ENCODE results near the gene SLC9A6.
"Not testable (repeated sequence)": the region's sequence is repeated elsewhere in the genome, so short reads cannot be mapped to it uniquely, and the experiment has no call there.

Gene SLC9A6

GRCh38 chrX:136030303-136031191, 45.3 kb downstream of the SLC9A6 start:
- no peak for DNase-seq

- no peak for DNase-seq
Observed at GRCh38 chrX:136031626-136032025, 46.4 kb downstream of the SLC9A6 start.

GRCh38 chrX:136032370-136032769, 47.1 kb downstream of the SLC9A6 start:
- no peak for DNase-seq

DNA sequence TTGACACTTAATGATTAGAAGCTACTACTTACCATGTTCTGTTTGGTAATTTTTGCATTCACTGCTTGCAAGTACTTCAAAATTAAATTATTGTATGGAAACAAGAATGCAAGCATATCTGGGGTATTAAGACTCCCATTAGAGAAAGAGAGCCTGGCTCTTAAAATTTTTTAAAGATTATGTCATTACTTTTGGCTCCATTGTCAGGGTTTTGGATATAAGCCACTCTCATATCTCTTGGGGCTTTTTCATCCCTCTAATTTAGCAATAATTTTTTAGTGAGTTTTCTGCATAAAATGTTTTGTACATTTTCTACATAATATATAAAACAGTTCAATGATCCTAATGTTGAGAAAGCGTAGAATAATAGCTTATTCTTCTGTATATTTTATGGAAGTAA, 49.4 kb downstream of the SLC9A6 start:
- DNase-seq: peak; percentile 7

DNA sequence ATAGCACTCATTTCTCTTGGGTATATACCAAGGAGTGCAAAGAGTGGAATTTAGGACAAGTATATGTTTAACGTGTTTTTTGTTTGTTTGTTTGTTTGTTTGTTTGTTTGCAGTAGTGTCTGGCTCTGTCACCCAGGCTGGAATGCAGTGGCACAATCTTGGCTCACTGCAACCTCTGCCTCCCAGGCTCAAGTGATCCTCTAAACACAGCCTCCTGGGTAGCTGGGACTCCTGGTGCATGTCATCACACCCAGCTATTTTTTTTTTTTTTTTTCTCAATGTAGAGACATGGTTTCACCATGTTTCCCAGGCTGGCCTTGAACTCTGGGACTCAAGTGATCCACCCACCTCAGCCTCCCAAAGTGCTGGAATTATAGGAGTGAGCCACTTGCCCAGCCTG, 50.4 kb downstream of the SLC9A6 start:
- DNase-seq: no peak

DNA sequence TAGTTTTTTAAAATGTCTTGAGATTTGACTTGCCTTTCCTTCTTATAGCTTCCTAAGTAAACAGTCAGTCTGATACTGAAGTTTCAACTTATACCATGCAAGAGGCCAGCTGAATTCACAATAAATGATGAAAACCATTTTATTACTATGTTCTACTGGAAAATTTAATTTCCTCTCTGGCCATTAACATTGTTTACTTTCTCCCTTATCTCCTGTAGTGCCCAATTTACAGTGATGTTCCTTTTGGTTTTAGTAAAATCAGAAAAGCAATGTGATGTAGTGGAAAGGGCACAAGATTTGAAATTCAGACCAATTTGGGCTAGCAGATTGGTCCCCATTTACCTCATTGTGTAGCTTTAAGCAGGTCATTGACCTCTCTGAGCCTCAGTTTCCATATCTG, 54.2 kb downstream of the SLC9A6 start:
- DNase-seq: no peak

- DNase-seq: no peak
Observed at GRCh38 chrX:136039968-136040367, 54.7 kb downstream of the SLC9A6 start.

DNA sequence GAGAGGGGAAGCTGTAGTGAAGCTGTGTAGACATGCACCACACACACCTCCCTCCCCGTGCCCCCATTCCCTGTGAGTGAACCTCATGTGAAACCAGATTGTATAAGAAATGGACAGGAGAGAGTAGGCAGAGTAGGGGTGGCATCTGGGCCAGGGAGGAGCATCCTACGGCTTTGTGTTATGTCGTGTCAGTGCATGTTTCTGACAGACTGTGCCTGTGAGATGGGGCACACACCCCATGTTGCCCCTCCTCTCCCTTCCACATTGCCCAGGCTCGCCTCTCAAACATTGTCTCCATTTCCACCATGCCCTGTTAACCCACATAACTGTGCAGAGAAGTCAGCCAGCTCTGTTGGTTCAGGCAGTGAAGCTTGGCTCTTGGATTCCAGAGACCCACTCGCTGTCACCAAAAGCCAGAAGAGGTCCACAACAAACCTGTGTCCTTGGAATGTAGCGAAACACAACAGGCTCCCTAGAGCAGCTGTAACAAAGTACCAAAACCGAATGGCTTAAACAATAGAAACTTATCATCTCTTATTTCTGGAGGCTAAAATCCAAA, 56.1 kb downstream of the SLC9A6 start:
- DNase-seq: no peak

DNA sequence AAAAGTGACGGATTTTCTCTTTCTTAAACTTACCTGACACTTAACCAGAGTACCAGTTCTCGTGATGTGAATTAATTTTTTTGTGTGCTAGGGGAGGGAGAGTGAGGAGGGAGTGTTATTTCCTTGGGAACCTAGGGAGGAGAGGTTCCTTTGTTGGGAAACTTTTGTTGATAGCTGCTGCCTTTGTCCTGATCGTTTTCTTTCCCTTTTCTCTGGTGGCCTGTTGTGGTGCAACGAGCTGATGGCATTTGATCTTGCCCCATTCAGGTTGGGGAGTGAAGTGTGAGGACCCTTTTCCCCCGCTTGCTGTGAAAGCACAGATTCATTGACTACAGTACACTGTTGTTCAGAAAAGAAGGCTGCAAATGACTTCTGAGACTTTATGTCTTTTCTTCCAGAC, 59.8 kb downstream of the SLC9A6 start:
- DNase-seq: no peak

DNA sequence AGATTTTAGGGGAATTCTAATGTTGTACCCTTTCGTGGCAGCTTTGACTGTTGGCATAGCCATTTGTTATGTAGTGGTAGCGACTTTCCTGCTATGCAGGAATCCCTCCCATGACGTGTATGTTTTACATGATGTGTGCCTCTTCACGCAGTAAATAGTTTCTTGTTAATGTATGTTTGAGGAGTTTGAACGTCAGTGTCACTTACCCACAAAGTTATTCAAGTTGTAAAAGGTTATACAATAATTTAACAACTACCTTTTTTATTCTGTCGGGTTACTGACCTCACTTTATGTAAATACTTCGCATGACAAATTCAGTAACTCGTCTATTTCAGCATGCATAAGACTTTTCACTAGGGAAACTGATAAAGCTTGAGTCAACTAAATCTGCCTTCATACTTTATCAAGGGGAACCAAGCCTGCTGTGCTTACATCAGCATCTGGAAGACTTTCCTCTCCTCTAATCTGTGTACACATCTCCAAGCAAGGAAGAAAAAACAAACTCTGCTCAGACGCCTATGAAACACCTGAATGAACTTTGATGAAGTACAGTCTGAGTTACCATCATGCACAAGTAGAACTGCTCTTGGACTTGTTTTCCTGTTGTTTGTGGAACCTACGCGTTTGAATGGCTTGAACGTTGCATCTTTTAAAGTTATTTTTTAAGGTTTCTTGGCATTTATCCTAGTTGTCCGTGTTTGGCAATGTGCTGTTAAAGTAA, 61.2 kb downstream of the SLC9A6 start:
- DNase-seq: no peak

GRCh38 chrX:136047016-136047642, 61.9 kb downstream of the SLC9A6 start:
- no peak for DNase-seq

GRCh38 chrX:136047969-136048368, 62.7 kb downstream of the SLC9A6 start:
- DNase-seq: no peak

- DNase-seq: no peak
Observed at GRCh38 chrX:136048446-136048845, 63.2 kb downstream of the SLC9A6 start.

DNA sequence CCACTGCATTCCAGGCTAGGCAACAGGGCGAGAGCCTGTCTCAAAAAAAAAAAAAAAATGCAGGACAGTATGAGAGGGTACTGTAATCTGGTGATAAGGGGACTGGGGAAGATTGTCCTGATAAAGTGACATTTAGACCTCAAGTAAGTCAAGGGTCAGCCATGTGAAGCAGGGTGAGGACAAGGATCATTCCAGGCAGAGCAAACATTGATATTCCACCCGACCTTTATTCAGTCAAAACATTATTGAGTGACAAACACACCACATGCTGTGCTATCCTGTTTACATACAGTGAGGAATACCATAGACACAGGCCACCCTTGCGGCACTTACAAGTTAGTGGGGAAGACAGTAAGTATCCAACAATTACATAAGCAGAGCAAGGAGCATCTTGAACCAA, 64.4 kb downstream of the SLC9A6 start:
- DNase-seq: no peak

DNA sequence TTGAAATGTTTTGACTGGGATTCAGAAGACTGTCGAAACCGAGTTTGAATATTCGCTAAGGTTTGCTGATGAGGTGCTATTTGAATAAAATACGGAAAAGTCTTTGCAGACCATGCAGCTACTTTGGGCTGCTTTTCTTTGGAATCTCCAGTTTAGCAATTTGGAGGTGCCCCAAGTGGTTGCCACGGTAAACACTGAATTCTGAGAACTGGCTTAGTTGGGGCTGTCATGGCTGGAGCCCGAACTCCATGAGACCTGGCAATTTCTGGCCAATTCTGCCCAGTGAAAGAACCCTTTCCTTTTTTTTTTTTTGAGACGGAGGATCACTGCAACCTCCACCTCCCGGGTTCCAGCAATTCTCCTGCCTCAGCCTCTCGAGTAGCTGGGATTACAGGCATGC, 65.6 kb downstream of the SLC9A6 start:
- DNase-seq: not testable (repeated sequence)

DNA sequence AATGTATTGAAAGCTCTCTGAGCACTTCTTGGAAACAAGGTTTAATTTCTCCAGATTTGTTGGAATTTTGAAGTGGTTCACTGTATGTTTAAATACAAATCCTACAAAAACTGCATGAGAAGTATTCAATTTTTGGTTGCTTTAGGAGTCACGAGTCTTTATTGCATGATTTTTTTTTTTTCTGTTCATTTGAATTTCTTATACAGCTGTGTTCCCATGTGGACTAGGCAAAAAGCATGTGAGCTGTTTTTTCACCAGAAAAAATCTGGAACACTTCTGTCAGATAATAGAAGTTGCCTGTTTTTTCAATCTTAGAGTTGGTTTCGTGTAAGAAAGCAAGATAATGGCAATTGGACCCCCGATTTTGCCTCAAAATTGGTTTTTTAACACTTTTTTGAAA, 66.4 kb downstream of the SLC9A6 start:
- no peak for DNase-seq

- DNase-seq: no peak
Observed at GRCh38 chrX:136055651-136056221, 70.5 kb downstream of the SLC9A6 start.

DNA sequence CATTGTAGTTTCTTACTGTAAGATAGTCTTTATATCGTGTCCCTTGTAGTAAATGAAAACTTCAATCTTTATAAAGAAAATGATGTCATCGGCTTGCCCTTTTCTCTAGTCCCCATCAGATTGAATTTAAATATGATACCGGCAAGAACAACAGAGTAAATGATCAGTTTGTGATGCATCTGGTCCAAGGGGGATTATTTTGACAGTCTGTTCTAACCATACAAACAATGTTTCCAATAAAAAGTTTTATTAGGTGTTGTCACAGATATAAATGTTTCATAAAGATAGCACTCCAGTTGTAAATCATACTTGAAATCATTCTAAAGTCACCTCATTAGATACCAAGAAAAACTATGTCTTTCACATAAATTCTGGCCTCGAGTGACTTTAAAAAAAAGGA, 72.3 kb downstream of the SLC9A6 start:
- DNase-seq: no peak

DNA sequence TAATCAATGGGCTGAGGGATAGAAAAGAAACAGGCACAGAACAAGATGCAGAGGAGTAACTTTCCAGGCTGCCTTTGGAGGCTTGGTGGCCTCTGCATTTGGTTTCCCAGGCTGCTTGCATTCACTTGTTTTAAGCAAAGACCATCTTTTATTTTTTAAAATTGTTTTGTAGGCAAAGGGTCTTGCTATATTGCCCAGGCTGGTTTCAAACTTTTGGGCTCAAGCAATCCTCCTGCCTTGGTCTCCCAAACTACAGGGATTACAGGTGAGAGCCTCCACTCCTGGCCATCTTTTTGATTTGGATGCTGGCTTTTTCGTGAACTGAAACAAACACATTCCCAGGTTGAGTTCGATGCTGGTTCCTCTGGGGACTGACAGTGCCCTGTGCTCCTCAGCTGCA, 74.1 kb downstream of the SLC9A6 start:
- DNase-seq: no peak

GRCh38 chrX:136061286-136061685, 76.1 kb downstream of the SLC9A6 start:
- no peak for DNase-seq

DNA sequence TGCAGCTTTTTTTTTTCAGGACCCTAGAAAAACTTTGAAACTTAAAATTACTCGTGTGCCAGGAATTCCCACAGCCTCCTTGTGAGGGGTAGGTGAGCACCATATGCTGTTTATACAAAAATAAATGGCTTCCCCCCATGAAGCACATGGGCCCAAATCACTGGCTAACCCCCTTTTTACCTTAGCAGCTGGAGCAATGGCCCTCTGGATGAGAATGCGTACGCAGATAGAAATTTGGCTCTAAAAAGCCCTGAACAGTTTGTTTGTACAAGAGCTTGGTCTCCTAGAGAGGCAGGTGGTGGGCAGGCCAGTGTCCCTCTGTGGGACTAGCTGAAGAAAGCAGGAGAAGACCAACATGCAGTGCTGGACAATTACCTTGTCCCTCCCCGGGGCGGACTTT, 76.5 kb downstream of the SLC9A6 start:
- no peak for DNase-seq

GRCh38 chrX:136063340-136064079, 78.3 kb downstream of the SLC9A6 start:
- no peak for DNase-seq

- no peak for DNase-seq
Observed at GRCh38 chrX:136064661-136065043, 79.4 kb downstream of the SLC9A6 start.

Measured in NCI-H446 treated with DMSO at 0.1 percent for 48 hours (cell line).